Mucosa of descending colon (tissue), 3 donors: ENCODE results near the gene XRCC1. TPM values are rescaled to one million over a fixed set of nuclear protein-coding genes. Genes with fewer than 3 reads are reported as not detected.

Source experiments
- ATAC-seq: fragments of 200-7000 bp; cut with Tn5 transposase; one replicate; pipeline ENCODE4 v1.9.1; 2020; ENCODE audit warnings: mild to moderate bottlenecking, moderate library complexity
- DNase-seq, 3 donors: peaks; one replicate each; pipeline ENCODE4 v3.0.0-alpha.2; 2020
- H3K36me3 ChIP-seq: fragments of 200-600 bp; one replicate; pipeline ENCODE4 v1.8.0; 2021; ENCODE audit warnings: low read depth, mild to moderate bottlenecking
- H3K4me1 ChIP-seq: fragments of 200-600 bp; one replicate; pipeline ENCODE4 v1.8.0; 2021; ENCODE audit warnings: low read depth, mild to moderate bottlenecking
- H3K4me3 ChIP-seq: fragments of 200-600 bp; one replicate; pipeline ENCODE4 v1.8.0; 2021; ENCODE audit warnings: mild to moderate bottlenecking
- H3K9me3 ChIP-seq: fragments of 200-600 bp; one replicate; pipeline ENCODE4 v1.8.0; 2021; ENCODE audit warnings: mild to moderate bottlenecking
- intact Hi-C, 2 donors: fragments of 100-400 bp; cut with DNase I in 1 of 2; cut with micrococcal nuclease in 1 of 2; formaldehyde crosslinking; loops; one replicate each; pipeline versions ENCODE4 v1.11.0 to v1.11.1; 2022; cut with DNase I, micrococcal nuclease
- total RNA-seq, 3 donors: library from RNA; stranded (reverse); fragmentation: NEBNext Ultra II Directional in 2 of 3; extraction: Animal tissue kit (Norgen Biotek cat#: 25700) in 2 of 3; gene quantifications; one replicate each; pipeline versions ENCODE4 v1.2.1 to v1.2.4, GENCODE V29; 2021 to 2023
- TF ChIP-seq, protein P1 (sequence below): fragments of 200-600 bp; IDR thresholded peaks from one replicate; pipeline ENCODE4 v1.8.0; 2022; ENCODE audit warnings: antibody characterized with exemption, mild to moderate bottlenecking
- donor health status: DM: no; HTN: no; CAD: no; lungs with moderate emphysema.
- donor health status: DM: no; HTN: no; CAD: no.
- donor health status: DM: no; HTN: yes; CAD: no.

The XRCC1 gene
- total RNA-seq, 3 donors from 2014 or later = 16.4 to 33.4 (median 21.1) TPM

- TF ChIP-seq, protein P1, sequence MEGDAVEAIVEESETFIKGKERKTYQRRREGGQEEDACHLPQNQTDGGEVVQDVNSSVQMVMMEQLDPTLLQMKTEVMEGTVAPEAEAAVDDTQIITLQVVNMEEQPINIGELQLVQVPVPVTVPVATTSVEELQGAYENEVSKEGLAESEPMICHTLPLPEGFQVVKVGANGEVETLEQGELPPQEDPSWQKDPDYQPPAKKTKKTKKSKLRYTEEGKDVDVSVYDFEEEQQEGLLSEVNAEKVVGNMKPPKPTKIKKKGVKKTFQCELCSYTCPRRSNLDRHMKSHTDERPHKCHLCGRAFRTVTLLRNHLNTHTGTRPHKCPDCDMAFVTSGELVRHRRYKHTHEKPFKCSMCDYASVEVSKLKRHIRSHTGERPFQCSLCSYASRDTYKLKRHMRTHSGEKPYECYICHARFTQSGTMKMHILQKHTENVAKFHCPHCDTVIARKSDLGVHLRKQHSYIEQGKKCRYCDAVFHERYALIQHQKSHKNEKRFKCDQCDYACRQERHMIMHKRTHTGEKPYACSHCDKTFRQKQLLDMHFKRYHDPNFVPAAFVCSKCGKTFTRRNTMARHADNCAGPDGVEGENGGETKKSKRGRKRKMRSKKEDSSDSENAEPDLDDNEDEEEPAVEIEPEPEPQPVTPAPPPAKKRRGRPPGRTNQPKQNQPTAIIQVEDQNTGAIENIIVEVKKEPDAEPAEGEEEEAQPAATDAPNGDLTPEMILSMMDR = no peak
- H3K4me3 ChIP-seq = no peak overlapping the region
- intact Hi-C loops = no loop called here
- H3K9me3 ChIP-seq = no peaks in the 10 kb centered on the region
- H3K4me1 ChIP-seq = no peaks in the 10 kb centered on the region
- no peak for ATAC-seq
- DNase-seq = no peak
- no peaks in the 10 kb centered on the region for H3K36me3 ChIP-seq
These were observed 37.0 kb upstream of the XRCC1 start for GRCh38 chr19:43612374-43612773.

DNA sequence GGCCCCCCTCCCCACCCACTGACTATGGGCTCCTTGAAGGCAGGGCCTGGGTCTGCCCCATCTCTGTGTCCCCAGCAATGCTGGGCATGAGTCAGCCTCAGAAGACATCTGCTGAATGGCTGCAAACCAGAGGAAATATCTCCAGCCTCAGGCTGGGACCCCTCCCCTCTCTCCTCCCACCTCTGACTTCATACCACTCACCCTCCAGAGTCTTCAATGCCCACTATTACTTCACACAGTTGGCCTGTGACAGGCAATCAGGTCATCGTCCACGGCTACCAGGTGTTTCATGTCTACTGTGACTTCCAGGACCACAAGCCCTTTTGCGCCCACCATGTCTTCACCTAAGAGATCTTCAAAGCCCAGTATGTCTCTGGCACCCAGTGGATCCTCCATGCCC, 36.5 kb upstream of the XRCC1 start, which contains the start of gene SRRM5:
Gene SRRM5, plus strand, starts transcription at position 301 of the 400 bp plus-strand sequence. Its CDS starts 34 bp downstream, at position 335.
- intact Hi-C loops = no loop called here
- H3K9me3 ChIP-seq = no peaks in the 10 kb centered on the region
- no peaks in the 10 kb centered on the region for H3K4me1 ChIP-seq
- no peak for DNase-seq
- TF ChIP-seq, protein P1 = no peak
- no peaks in the 10 kb centered on the region for H3K36me3 ChIP-seq
- H3K4me3 ChIP-seq = no peak within 1 kb of the TSS
- ATAC-seq = no peak

GRCh38 chr19:43610493-43610892, 35.2 kb upstream of the XRCC1 start:
- no peak for DNase-seq
- TF ChIP-seq, protein P1 = no peak
- Histone ChIP-seq H3K9me3 (no peaks in the 10 kb centered on the region), H3K4me1 (no peaks in the 10 kb centered on the region), H3K36me3 (no peaks in the 10 kb centered on the region), H3K4me3 (no peak overlapping the region)
- no peak for ATAC-seq
- intact Hi-C loops = no loop called here

DNA sequence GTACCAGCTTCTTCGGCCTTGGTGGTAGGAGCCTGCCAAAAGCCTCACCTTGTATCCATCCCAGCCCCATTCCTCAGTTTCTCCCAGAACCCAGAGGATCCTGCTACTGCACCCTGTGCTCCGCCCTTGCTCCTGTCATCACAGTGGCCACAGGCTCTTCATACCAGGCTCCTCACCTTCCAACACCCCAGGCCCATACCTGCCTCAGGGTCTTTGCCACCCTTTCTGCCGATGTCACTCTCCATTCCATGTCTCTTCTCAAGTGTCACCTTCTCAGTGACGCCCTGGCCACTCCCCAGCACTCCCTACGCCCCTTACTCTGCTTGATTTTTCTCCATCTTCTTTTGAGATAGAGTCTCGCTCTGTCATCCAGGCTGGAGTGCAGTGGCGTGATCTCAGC, 34.5 kb upstream of the XRCC1 start:
- Histone ChIP-seq H3K36me3 (no peaks in the 10 kb centered on the region), H3K9me3 (no peaks in the 10 kb centered on the region), H3K4me1 (no peaks in the 10 kb centered on the region), H3K4me3 (no peak overlapping the region)
- TF ChIP-seq, protein P1 = no peak
- intact Hi-C loops = no loop called here
- ATAC-seq (no peak), DNase-seq (no peak)

DNA sequence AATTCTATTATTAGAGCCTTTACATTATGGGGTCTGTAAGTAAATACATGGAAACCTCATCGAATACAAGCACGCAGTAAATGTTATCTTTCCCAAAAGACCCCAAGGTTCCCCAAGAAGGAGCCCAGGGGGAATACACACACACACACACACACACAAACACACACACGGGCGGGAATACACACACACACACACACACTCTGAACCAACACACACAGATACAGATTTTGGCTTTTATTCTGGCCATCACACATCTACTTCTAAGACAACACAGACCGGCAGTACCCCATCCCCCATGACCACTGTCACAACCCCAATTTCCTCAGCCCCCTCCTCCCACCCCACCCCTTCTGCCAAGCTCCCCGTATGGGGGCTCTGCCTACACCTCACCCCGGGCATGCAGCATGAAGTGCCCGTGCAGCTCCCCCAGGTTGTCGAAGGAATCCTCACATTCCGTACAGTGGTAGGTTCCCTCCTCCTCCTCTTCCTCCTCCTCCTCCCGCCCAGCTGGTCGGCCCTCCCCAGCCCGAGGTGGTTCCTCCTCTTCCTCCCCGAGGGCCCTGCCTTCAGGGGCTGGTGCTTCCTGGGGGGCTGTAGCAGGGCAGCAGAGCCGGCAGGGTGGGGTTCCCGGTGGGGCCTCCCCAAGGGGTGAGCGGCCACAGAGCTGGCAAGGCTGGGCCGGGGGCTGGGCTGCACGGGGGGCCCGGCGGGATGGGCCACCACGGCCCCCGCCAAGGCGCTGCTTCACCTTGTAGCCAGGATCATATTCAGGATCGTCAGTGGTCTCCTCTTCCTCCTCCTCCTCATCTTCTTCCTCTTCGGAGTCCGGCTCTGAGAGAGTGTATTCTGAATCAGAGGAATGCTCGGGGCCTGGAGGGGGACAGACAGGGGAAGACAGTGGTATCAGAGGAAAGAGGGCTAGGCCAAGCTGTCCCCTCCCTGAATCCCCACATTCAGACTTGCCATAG, 32.2 kb upstream of the XRCC1 start:
- Histone ChIP-seq H3K4me1 (no peaks in the 10 kb centered on the region), H3K36me3 (no peaks in the 10 kb centered on the region), H3K9me3 (no peaks in the 10 kb centered on the region), H3K4me3 (no peak overlapping the region)
- intact Hi-C loops = no loop called here
- no peak for DNase-seq
- ATAC-seq = no peak
- TF ChIP-seq, protein P1 = no peak
